ENCODE data around the gene SF3B4.

DNA sequence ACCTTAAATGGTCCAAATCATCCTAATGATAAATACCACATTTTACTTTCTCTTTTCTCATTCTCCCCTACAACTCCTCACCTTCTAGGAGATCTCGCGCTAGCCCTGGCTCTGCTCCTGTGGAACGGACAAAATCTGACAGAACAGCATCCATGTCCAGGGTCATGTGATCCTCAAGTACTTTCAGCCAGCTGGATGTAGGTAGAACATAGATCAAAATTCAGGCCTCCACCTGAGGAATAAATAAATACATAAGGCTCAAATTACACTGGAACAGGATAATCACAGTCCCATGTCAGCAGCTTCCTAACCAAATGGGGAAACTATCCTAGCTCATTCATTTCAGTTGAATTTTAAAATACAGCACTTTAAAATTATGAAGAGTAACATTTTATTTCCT, 49.7 kb upstream of the SF3B4 start:
- TF ChIP-seq EZH2 (IDR thresholded peaks at IDR 0.05) (no peak), CTCF (IDR thresholded peaks at IDR 0.05) (no peak)
